ENCODE data around the gene TP53I11. TPM values are rescaled to one million over a fixed set of nuclear protein-coding genes. Genes with fewer than 3 reads are reported as not detected.

TP53I11 gene
- total RNA-seq, 1 donor from 2014 or later, result 110 TPM

- no peak for TF ChIP-seq CTCF (IDR thresholded peaks at IDR 0.05)
- intact Hi-C loops (cut with DNase I), result no loop called here
Measured at GRCh38 chr11:44928144-44928543, 22.5 kb downstream of the TP53I11 start.

GRCh38 chr11:44927174-44927661 is 23.5 kb downstream of the TP53I11 start:
- intact Hi-C loops (cut with DNase I), result no loop called here
- Histone ChIP-seq H3K36me3 (no peaks in the 10 kb centered on the region), H3K27ac (no peak overlapping the region), H3K4me1 (no peaks in the 10 kb centered on the region), H3K27me3 (no peaks in the 10 kb centered on the region), H3K9me3 (no peaks in the 10 kb centered on the region), H3K4me3 (no peak overlapping the region)
- ATAC-seq, result peak; percentile 76
- TF ChIP-seq CTCF (IDR thresholded peaks at IDR 0.05), result peak; percentile 87
- peak; percentile 82 for DNase-seq

More at GRCh38 chr11:44928144-44928543, 22.5 kb downstream of the TP53I11 start:
- H3K27me3 ChIP-seq, result no peaks in the 10 kb centered on the region
- ATAC-seq (no peak), DNase-seq (no peak)
- H3K4me1 ChIP-seq, result no peaks in the 10 kb centered on the region
- H3K27ac ChIP-seq, result no peak overlapping the region
- no peaks in the 10 kb centered on the region for H3K36me3 ChIP-seq
- H3K9me3 ChIP-seq, result no peaks in the 10 kb centered on the region
- no peak overlapping the region for H3K4me3 ChIP-seq

GRCh38 chr11:44926036-44926435 is 24.6 kb downstream of the TP53I11 start:
- Histone ChIP-seq H3K27ac (no peak overlapping the region), H3K9me3 (no peaks in the 10 kb centered on the region), H3K4me1 (no peaks in the 10 kb centered on the region), H3K36me3 (no peaks in the 10 kb centered on the region), H3K4me3 (no peak overlapping the region), H3K27me3 (no peaks in the 10 kb centered on the region)
- ATAC-seq, result no peak
- intact Hi-C loops (cut with DNase I), result no loop called here
- DNase-seq, result no peak
- no peak for TF ChIP-seq CTCF (IDR thresholded peaks at IDR 0.05)

GRCh38 chr11:44923806-44924205 is 26.9 kb downstream of the TP53I11 start:
- no peaks in the 10 kb centered on the region for H3K4me1 ChIP-seq
- no peaks in the 10 kb centered on the region for H3K36me3 ChIP-seq
- intact Hi-C loops (cut with DNase I), result no loop called here
- no peaks in the 10 kb centered on the region for H3K9me3 ChIP-seq
- DNase-seq (no peak), ATAC-seq (no peak)
- no peak overlapping the region for H3K27ac ChIP-seq
- no peak for TF ChIP-seq CTCF (IDR thresholded peaks at IDR 0.05)
- no peaks in the 10 kb centered on the region for H3K27me3 ChIP-seq
- H3K4me3 ChIP-seq, result no peak overlapping the region

- no peaks in the 10 kb centered on the region for H3K4me1 ChIP-seq
- no peak overlapping the region for H3K4me3 ChIP-seq
- intact Hi-C loops (cut with DNase I), result no loop called here
- no peaks in the 10 kb centered on the region for H3K27me3 ChIP-seq
- H3K9me3 ChIP-seq, result no peaks in the 10 kb centered on the region
- ATAC-seq, result no peak
- no peak for DNase-seq
- H3K27ac ChIP-seq, result no peak overlapping the region
- H3K36me3 ChIP-seq, result no peaks in the 10 kb centered on the region
- no peak for TF ChIP-seq CTCF (IDR thresholded peaks at IDR 0.05)
Measured at GRCh38 chr11:44923115-44923514, 27.6 kb downstream of the TP53I11 start.

- ATAC-seq, result no peak
- intact Hi-C loops (cut with DNase I), result no loop called here
Measured at GRCh38 chr11:44920451-44920850, 30.2 kb downstream of the TP53I11 start.

More at GRCh38 chr11:44920451-44920850, 30.2 kb downstream of the TP53I11 start:
- TF ChIP-seq CTCF (IDR thresholded peaks at IDR 0.05), result no peak
- Histone ChIP-seq H3K27ac (no peak overlapping the region), H3K36me3 (no peaks in the 10 kb centered on the region), H3K9me3 (no peaks in the 10 kb centered on the region), H3K27me3 (no peaks in the 10 kb centered on the region), H3K4me3 (no peak overlapping the region), H3K4me1 (no peaks in the 10 kb centered on the region)
- no peak for DNase-seq
